DOHH2 (cell line): Measurements from ENCODE around the gene PEX3.

Experiments
- EZH2phosphoT487 ChIP-seq: fragments of 200-600 bp; sonication (generic); IDR thresholded peaks from 2 replicates; pipeline ENCODE4 v1.6.1; 2017; ENCODE audit warnings: borderline replicate concordance, mild to moderate bottlenecking, antibody characterized with exemption, low read length, moderate library complexity, mixed read lengths
- TF ChIP-seq, protein P1 (sequence below): fragments of 200-600 bp; sonication (generic); IDR thresholded peaks from one replicate; pipeline ENCODE4 v1.5.1; 2014; ENCODE audit warnings: antibody characterized with exemption, mild to moderate bottlenecking, low read depth, low read length; ENCODE audit not compliant: poor library complexity, severe bottlenecking

- TF ChIP-seq, protein P1, sequence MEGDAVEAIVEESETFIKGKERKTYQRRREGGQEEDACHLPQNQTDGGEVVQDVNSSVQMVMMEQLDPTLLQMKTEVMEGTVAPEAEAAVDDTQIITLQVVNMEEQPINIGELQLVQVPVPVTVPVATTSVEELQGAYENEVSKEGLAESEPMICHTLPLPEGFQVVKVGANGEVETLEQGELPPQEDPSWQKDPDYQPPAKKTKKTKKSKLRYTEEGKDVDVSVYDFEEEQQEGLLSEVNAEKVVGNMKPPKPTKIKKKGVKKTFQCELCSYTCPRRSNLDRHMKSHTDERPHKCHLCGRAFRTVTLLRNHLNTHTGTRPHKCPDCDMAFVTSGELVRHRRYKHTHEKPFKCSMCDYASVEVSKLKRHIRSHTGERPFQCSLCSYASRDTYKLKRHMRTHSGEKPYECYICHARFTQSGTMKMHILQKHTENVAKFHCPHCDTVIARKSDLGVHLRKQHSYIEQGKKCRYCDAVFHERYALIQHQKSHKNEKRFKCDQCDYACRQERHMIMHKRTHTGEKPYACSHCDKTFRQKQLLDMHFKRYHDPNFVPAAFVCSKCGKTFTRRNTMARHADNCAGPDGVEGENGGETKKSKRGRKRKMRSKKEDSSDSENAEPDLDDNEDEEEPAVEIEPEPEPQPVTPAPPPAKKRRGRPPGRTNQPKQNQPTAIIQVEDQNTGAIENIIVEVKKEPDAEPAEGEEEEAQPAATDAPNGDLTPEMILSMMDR: no peak
- no peak for TF ChIP-seq EZH2phosphoT487
Observed at GRCh38 chr6:143535189-143535614, 84.6 kb downstream of the PEX3 start.
